Glomerular visceral epithelial cell (primary cell): Measurements from ENCODE around the gene ALG12.

ENCODE experiments used
- DNase-seq: peaks from one replicate; pipeline ENCODE4 v3.0.0-alpha.2; 2016; ENCODE audit errors: extremely low spot score

Gene ALG12

DNA sequence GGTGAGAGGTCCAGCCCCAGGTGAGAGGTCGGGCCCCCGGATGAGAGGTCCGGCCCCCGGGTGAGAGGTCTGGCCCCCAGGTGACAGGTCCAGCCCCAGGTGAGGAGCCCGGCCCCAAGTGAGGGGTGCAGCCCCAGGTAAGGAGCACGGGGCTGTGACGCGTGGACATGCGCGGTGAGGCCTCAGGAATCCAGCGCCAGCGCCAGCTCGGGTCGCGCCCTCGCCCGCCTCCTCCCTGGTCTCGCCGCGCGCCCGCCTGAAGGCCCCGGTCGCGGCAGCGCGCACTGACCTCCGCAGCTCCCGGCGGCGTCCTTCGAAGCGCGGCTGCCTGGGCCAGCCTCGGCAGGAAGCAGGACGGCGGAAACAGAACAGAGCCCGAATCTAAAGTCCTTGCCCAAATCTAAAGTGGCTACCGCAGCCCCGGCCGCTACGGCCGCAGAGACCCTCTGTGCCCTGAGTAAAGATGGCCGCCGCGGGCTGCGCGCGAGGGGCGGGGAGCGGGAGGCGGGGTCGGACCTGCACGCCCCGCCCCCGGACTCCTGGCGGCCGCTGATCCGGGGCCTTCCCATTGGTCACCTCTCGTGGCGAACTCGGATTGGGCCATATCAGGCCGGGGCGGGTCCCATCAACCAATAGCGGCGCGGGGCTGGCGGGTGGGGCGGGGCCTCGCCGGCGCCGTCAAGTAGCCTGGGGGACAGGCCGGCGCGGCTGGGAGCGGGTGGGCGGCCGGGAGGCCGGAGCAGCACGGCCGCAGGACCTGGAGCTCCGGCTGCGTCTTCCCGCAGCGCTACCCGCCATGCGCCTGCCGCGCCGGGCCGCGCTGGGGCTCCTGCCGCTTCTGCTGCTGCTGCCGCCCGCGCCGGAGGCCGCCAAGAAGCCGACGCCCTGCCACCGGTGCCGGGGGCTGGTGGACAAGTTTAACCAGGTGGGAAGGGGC is at the start of gene ALG12, which contains the start of gene CRELD2:
TSS of gene ALG12 (minus strand) at position 465 of the 937 bp plus-strand sequence. CDS start 4,673 bp downstream, outside the sequence.
TSS of gene CRELD2 (plus strand) at position 661 of the 937 bp plus-strand sequence. CDS start at position 797, 136 bp downstream.
- DNase-seq: peak; percentile 96

GRCh38 chr22:49967706-49968208 is 49.5 kb upstream of the ALG12 start:
- DNase-seq: no peak

DNA sequence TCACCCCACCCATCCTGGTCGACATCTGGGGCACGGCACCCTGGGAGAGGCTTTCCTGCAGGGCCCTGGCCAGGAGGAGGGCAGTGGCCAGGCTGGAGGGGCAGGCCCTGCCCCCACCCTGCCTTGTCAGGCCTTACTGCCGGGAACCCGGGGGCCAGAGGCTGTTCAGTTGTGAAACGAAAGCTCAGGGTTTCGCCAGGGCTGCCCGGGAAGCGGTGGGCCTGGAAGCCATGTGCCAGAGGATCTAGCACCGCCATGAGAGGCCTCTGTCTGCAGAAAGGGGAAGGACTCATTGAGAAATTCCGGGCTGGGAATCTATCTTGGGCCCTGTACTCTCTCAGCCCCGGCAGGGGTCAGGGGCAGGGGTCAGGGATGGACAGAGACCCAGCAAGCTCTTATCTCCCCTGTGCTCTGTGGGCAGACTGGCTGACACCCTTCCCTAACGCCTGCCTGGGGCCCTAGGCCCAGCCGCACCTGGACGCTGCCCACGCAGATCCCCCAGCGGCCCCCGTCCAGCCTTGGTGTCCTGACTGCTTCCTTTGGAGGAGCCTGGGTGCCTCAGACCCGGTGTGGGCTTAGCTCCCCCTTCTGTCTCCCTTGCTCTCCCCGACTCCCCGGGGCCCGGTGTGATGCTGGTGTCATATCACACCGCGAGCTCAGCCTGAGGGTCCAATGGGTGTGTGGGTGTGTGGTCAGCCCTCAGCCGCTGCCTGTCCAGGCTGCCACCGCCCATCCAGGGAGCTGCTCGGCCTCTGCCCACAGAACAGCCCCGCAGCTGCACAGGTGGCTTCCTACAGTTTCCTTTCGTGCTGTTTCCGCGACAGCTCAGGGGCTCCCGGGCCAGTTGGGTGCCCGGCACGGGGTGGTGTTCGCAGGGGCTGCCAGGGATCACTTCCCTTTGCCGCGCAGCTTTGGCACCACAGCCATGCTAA is 48.8 kb upstream of the ALG12 start:
- DNase-seq: no peak

GRCh38 chr22:49966041-49966773 is 48.0 kb upstream of the ALG12 start:
- no peak for DNase-seq

DNA sequence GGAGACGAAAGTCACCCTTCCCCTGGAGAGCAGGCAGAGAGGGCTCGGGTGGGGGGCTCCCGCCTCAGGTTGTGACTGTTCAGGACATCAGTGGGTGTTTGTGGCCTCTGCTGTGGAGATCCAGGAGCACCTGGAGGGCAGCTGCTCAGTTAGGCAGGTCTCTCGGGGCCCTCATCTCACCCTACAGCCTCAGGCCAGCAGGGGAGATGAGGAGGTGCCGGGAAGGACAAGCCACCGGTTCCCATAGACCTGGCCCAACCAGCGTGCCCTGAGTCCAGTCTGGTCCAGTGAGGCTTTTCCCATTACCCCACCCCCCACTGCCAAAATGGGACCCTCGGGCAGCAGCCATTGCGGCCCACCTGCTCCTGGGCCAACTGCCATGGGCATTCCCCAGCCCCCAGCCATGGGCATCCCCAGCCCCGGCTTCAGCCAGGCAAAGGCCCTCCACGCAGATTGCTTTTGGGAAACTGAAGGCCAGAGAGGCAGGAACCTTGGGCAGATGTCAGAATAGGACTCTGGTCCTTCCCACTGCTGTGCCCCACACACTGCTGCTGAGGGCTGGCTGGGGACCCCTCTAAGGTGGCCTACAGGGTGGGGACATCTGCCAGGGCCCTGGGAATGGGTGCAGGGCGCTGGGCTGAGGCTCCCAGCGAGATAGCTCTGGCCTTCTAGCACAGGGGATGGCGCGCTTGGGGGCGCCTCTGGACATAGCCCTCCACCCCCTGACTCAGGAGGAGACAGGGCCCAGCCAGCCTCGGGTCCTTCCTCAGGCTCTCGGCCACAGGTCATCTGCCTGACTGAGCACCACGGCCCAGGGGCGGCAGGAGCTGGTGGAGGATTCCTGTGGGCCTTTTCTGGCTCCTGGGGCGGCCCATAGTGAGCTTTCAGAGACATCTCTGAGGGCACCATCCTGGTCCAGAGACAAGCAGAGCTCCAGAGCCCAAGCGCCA is 47.1 kb upstream of the ALG12 start:
- no peak for DNase-seq

- no peak for DNase-seq
These were observed 46.2 kb upstream of the ALG12 start for GRCh38 chr22:49964136-49965090.

GRCh38 chr22:49963647-49964026 is 45.4 kb upstream of the ALG12 start:
- no peak for DNase-seq

- no peak for DNase-seq
These were observed 44.8 kb upstream of the ALG12 start for GRCh38 chr22:49962751-49963646.

DNA sequence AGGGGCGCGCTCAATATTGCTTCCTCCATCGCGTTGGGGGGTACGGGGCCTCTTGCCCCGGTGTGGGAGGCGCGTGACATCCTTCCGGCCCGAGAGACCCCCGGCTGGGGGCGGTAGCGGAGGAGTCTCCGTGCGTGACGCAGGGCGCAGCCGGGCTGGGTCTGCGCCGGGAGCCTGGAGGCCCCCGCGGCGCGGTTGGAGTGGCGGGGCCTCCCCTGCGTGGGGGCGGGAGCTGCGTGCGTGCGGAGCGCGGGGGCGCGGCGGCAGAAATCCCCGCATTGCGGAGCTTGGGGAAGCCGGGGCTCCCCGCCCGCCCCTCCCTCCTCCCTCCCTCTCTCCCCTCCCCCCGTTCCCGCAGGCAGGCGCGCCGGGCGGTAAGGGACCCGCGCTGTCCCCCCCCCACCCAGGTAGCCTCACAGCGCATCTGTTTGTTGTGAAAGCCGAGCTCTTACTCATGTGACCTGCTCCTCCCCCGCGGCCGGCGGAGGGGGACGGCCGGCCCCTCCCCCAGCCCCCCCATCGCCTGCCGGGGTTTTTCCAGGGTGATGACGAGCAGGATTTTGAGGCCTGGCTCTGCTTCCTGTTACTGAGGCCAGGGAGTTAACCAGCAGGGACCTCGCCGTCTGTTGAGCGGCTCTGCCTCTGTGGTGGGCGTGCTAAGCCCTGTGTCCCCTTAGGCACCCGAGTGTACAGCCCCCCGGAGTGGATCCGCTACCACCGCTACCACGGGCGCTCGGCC is 43.9 kb upstream of the ALG12 start:
- peak; percentile 92 for DNase-seq

DNA sequence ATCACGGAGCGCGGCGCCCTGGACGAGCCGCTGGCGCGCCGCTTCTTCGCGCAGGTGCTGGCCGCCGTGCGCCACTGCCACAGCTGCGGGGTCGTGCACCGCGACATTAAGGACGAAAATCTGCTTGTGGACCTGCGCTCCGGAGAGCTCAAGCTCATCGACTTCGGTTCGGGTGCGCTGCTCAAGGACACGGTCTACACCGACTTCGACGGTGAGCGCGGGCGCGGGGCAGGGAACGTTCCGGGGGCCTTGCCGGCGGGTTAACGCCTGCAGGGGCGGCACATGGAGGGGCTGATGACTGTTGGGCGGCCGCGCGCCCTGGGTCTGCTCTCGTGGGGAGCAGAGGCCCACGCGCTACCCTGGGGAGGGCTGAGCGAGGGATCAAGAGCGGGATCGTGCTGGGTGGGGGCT is 43.4 kb upstream of the ALG12 start:
- no peak for DNase-seq

GRCh38 chr22:49961005-49961600 is 42.9 kb upstream of the ALG12 start:
- DNase-seq: peak; percentile 47

- DNase-seq: peak; percentile 95
These were observed 42.1 kb upstream of the ALG12 start, which contains the start of gene PIM3 for GRCh38 chr22:49960159-49961004. TSS of gene PIM3 (plus strand) at chr22:49960772. CDS start at chr22:49960948, 176 bp downstream.

GRCh38 chr22:49959782-49960158 is 41.5 kb upstream of the ALG12 start:
- peak; percentile 53 for DNase-seq

GRCh38 chr22:49958931-49959781 is 40.9 kb upstream of the ALG12 start:
- no peak for DNase-seq

DNA sequence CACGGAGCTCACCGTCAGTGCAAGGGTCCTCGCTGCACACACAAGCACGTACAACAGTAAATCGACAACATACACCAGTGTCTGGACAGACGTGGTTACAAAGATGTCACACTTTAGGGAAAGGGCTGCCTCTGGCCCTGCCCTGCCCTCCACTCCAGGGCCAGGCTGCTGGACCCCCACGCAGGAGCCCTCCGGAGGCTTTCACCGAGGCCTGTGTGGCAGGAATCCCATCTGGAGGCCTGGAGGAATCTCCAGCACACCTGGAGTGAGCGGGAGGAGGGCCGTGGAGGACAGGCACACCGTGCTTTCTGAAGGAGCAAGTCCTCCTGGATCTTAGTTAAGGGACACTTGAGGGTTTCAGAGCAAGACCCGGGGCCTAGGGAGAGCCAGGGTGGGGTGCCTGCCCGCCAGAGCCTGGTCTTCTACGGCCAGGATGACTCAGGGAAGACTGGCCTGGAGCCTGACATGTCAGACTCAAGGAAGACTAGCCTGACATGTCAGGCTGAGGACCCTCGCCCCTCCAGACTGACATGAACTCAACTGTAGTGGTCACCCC is 40.2 kb upstream of the ALG12 start:
- DNase-seq: no peak
